ENCODE measurements around the gene PDZD2.
A peak's percentile ranks its signal among the peaks of the same experiment; 100 is the strongest.

PDZD2 gene

DNA sequence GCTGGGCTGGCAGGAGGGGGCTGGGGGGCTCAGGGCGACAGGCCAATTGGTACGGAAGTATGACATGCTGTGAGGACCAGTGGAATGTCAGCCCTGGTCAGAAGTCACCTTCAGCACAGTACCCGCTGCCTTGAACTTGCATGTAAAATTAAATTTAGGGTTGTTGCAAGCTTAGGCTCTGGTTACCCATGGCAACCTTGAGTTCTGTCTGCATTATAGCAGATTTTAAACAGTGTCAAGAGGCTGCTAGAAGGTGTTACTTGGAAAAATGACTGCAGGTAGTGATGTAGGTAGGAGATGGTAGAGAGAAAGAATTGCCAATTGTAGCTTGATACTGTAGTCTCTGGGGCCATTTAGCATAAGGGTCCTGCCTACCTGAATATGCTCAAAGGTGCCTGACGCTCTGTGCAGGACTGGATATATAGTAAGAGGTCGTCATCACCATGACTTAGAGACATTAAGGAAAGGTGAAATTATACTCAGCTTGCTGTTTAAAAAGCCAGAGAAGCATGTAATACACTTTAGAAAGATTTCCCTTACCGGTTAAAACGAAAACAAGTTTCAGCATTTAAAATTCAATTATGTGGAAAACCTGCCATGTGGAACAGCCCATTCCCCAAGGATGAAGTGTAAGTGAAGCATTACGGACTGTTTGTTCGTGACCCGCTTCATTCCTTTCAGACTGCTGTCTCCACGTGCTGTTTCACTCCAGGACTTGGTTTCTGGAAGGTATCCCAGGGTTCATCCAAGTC, 169.0 kb downstream of the PDZD2 start:
- no peak for DNase-seq (ENCODE audit: low read depth)
- TF ChIP-seq, protein P1, sequence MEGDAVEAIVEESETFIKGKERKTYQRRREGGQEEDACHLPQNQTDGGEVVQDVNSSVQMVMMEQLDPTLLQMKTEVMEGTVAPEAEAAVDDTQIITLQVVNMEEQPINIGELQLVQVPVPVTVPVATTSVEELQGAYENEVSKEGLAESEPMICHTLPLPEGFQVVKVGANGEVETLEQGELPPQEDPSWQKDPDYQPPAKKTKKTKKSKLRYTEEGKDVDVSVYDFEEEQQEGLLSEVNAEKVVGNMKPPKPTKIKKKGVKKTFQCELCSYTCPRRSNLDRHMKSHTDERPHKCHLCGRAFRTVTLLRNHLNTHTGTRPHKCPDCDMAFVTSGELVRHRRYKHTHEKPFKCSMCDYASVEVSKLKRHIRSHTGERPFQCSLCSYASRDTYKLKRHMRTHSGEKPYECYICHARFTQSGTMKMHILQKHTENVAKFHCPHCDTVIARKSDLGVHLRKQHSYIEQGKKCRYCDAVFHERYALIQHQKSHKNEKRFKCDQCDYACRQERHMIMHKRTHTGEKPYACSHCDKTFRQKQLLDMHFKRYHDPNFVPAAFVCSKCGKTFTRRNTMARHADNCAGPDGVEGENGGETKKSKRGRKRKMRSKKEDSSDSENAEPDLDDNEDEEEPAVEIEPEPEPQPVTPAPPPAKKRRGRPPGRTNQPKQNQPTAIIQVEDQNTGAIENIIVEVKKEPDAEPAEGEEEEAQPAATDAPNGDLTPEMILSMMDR (conservative IDR thresholded peaks at IDR 0.05; ENCODE audit: control insufficient read depth, insufficient read depth, low read depth, low read length), result no peak
- no peak overlapping the region for H3K4me3 ChIP-seq (ENCODE audit: control insufficient read depth, low read depth, low read length)

DNA sequence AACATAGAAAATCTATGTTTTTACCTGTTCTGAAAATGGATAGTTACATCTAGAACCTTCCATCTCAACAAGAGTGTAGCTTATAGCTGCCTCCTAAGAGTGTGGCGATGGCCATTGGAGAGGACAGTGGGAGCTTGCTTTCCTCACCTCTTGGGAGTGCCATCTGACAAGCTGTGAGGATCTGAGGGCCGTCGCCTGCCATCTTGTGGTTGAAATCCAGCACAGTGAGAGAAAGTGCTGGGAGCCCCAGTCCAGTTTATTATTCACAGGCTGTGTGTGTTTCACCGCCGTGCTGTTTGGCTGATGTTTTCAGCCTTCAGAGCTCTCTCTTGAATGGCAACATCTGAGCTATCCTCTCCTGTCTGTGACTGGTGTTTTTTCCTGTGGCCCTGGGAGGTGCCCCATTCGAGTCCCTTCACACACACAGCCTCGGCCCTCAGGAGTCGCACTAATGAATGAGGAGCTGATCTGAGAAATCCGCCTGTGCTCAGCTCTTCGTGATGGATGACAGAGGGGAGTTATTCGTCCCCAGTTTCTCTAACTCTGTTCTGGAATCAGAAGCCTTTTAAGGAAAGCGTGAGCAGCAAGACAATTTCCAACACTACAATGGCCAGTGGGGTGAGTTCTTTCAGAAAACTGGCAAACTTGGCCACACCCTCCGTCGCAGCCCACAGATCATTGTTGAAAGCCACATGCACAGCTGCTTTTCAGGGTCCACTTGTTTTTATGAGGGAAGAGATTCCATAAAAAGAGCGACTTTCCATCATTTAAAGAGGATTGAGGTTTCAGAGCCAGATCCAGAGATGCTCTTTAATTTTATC, 170.3 kb downstream of the PDZD2 start:
- no peak overlapping the region for H3K4me3 ChIP-seq (ENCODE audit: control insufficient read depth, low read depth, low read length)
- TF ChIP-seq, protein P1 (conservative IDR thresholded peaks at IDR 0.05; ENCODE audit: control insufficient read depth, insufficient read depth, low read depth, low read length), result peak; percentile 85
- peak; percentile 75 for DNase-seq (ENCODE audit: low read depth)

- peak; percentile 93 for DNase-seq (ENCODE audit: low read depth)
- no peak overlapping the region for H3K4me3 ChIP-seq (ENCODE audit: control insufficient read depth, low read depth, low read length)
- TF ChIP-seq, protein P1 (conservative IDR thresholded peaks at IDR 0.05; ENCODE audit: control insufficient read depth, insufficient read depth, low read depth, low read length), result no peak
Observed at GRCh38 chr5:31811210-31811609, 172.3 kb downstream of the PDZD2 start.

DNA sequence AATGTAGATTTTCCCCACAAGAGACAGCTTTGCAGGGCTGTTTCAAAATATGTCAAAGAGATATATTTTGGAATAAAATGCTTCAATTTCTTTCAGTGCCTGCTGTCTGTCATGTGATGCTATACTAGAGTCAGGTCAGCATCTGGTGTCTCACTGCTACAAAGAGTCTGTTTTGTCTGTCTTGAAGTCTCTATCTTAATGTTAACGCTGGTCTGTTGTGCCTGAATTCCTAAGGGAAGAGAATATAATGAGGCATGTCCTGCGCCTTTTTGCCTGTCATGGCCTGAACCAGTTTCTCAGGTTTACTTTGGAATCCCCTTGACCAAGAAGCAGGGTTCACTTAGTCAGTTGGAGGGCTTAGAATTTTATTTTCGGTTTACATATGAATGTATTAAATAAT, 176.4 kb downstream of the PDZD2 start:
- no peak overlapping the region for H3K4me3 ChIP-seq (ENCODE audit: control insufficient read depth, low read depth, low read length)
- TF ChIP-seq, protein P1 (conservative IDR thresholded peaks at IDR 0.05; ENCODE audit: control insufficient read depth, insufficient read depth, low read depth, low read length), result no peak
- no peak for DNase-seq (ENCODE audit: low read depth)

- TF ChIP-seq, protein P1 (conservative IDR thresholded peaks at IDR 0.05; ENCODE audit: control insufficient read depth, insufficient read depth, low read depth, low read length), result no peak
- no peak for DNase-seq (ENCODE audit: low read depth)
- H3K4me3 ChIP-seq (ENCODE audit: control insufficient read depth, low read depth, low read length), result no peak overlapping the region
Observed at GRCh38 chr5:31819926-31820516, 181.1 kb downstream of the PDZD2 start.

DNA sequence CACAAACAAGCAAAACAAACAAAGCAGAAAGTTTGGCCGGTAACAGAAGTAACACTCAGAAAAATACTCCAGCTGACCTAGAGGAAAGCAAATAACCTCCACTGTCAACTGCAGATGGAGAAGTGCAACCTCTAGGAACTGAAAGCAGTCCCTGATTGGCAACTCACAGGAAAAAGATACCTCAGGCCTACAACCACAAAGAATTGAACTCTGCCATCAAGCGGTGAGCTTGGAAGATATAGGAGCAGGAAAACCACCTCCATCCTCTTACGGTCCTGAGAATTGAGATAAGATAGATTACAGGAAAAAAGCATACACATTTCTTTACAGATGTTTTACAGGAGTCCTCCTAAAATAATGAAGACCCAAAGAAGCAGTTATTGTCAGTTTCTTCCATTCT, 184.5 kb downstream of the PDZD2 start:
- DNase-seq (ENCODE audit: low read depth), result no peak
- no peak overlapping the region for H3K4me3 ChIP-seq (ENCODE audit: control insufficient read depth, low read depth, low read length)
- TF ChIP-seq, protein P1 (conservative IDR thresholded peaks at IDR 0.05; ENCODE audit: control insufficient read depth, insufficient read depth, low read depth, low read length), result no peak
